MM.1S (cell line): Measurements from ENCODE around the gene PIWIL1.

ENCODE experiments used
- DNase-seq: peaks from one replicate; pipeline ENCODE4 v3.0.0-alpha.2; 2015
- H2AFZ ChIP-seq: fragments of 300-600 bp; sonication (generic); 2 replicates; pipeline ENCODE4 v1.6.0; 2016; ENCODE audit warnings: antibody characterized with exemption, low read length
- H3F3A ChIP-seq: fragments of 300-600 bp; sonication (generic); 2 replicates; pipeline ENCODE4 v1.6.1; 2016; ENCODE audit warnings: mild to moderate bottlenecking, antibody characterized with exemption, low read length, moderate library complexity, mixed read lengths; ENCODE audit not compliant: insufficient read depth
- H3K27ac ChIP-seq: fragments of 300-600 bp; sonication (generic); 2 replicates; pipeline ENCODE4 v1.5.1; 2016; ENCODE audit warnings: mild to moderate bottlenecking, low read length
- H3K27me3 ChIP-seq: fragments of 300-600 bp; sonication (generic); replicated peaks from 2 replicates; pipeline ENCODE4 v1.6.0; 2016; ENCODE audit warnings: low read length; ENCODE audit not compliant: insufficient read depth
- H3K36me3 ChIP-seq: fragments of 300-600 bp; sonication (generic); replicated peaks from 2 replicates; pipeline ENCODE4 v1.6.1; 2016; ENCODE audit warnings: mild to moderate bottlenecking, low read length, mixed read lengths; ENCODE audit not compliant: insufficient read depth
- H3K4me1 ChIP-seq: fragments of 300-600 bp; sonication (generic); 2 replicates; pipeline ENCODE4 v1.6.1; 2016; ENCODE audit warnings: low read length, mixed read lengths
- H3K4me2 ChIP-seq: fragments of 300-600 bp; sonication (generic); 2 replicates; pipeline ENCODE4 v1.6.0; 2016; ENCODE audit warnings: low read depth, low read length
- H3K4me3 ChIP-seq: fragments of 300-600 bp; sonication (generic); 2 replicates; pipeline ENCODE4 v1.5.1; 2016; ENCODE audit warnings: low read length, mixed read lengths
- H3K79me2 ChIP-seq: fragments of 300-600 bp; sonication (generic); 2 replicates; pipeline ENCODE4 v1.6.1; 2016; ENCODE audit warnings: mixed run types, low read length, mixed read lengths
- H3K9ac ChIP-seq: fragments of 300-600 bp; sonication (generic); 2 replicates; pipeline ENCODE4 v1.6.1; 2016; ENCODE audit warnings: low read length, mixed read lengths
- H3K9me2 ChIP-seq: fragments of 300-600 bp; sonication (generic); replicated peaks from 2 replicates; pipeline ENCODE4 v1.6.1; 2016; ENCODE audit warnings: mild to moderate bottlenecking, low read length, mixed read lengths; ENCODE audit not compliant: insufficient read depth
- H3K9me3 ChIP-seq: fragments of 300-600 bp; sonication (generic); replicated peaks from 2 replicates; pipeline ENCODE4 v1.6.1; 2016; ENCODE audit warnings: mild to moderate bottlenecking, low read length, mixed read lengths; ENCODE audit not compliant: insufficient read depth
- H4K20me1 ChIP-seq: fragments of 300-600 bp; sonication (generic); 2 replicates; pipeline ENCODE4 v1.6.1; 2016; ENCODE audit warnings: mild to moderate bottlenecking, low read length, moderate library complexity, mixed read lengths; ENCODE audit not compliant: insufficient read depth
- CTCF ChIP-seq: fragments of 300-600 bp; sonication (generic); IDR thresholded peaks from 2 replicates; pipeline ENCODE4 v1.5.1; 2016; ENCODE audit warnings: antibody characterized with exemption, low read length, mixed read lengths
- EZH2 ChIP-seq: fragments of 300-600 bp; sonication (generic); optimal IDR thresholded peaks from 2 replicates; pipeline ENCODE3; 2017; ENCODE audit warnings: low read depth, mild to moderate bottlenecking, antibody characterized with exemption, low read length, mixed read lengths
- EZH2phosphoT487 ChIP-seq: fragments of 300-600 bp; sonication (generic); IDR thresholded peaks from 2 replicates; pipeline ENCODE4 v1.6.1; 2018; ENCODE audit warnings: antibody characterized with exemption, low read length

PIWIL1 gene

GRCh38 chr12:130366159-130366558 lies 28.5 kb downstream of the PIWIL1 start:
- no peaks in the 10 kb centered on the region for H3K9me2 ChIP-seq
- no peak overlapping the region for H3K27ac ChIP-seq
- no peaks in the 10 kb centered on the region for H3K36me3 ChIP-seq
- H3K27me3 ChIP-seq, result no peaks in the 10 kb centered on the region; the same call in 1 of the 2 replicates
- H3K4me1 ChIP-seq, result no peaks in the 10 kb centered on the region
- no peak overlapping the region for H3K9ac ChIP-seq
- no peaks in the 10 kb centered on the region for H4K20me1 ChIP-seq
- no peak for TF ChIP-seq EZH2
- DNase-seq, result no peak
- H3K4me2 ChIP-seq, result no peak overlapping the region
- no peak overlapping the region for H2AFZ ChIP-seq
- H3K79me2 ChIP-seq, result no peaks in the 10 kb centered on the region
- no peaks in the 10 kb centered on the region for H3F3A ChIP-seq
- H3K9me3 ChIP-seq, result no peaks in the 10 kb centered on the region
- H3K4me3 ChIP-seq, result no peak overlapping the region

GRCh38 chr12:130367003-130367402 lies 29.3 kb downstream of the PIWIL1 start:
- Histone ChIP-seq H4K20me1 (no peaks in the 10 kb centered on the region), H3K4me2 (no peak overlapping the region), H3K36me3 (no peaks in the 10 kb centered on the region), H3K9me2 (no peaks in the 10 kb centered on the region), H3K79me2 (no peaks in the 10 kb centered on the region), H2AFZ (no peak overlapping the region), H3K9ac (no peak overlapping the region), H3K4me3 (no peak overlapping the region), H3F3A (no peaks in the 10 kb centered on the region), H3K9me3 (no peaks in the 10 kb centered on the region), H3K4me1 (no peaks in the 10 kb centered on the region), H3K27me3 (no peaks in the 10 kb centered on the region; the same call in 1 of the 2 replicates), H3K27ac (no peak overlapping the region)
- TF ChIP-seq EZH2 (no peak), CTCF (no peak), EZH2phosphoT487 (no peak)
- DNase-seq, result no peak

- H3K79me2 ChIP-seq, result no peaks in the 10 kb centered on the region
Measured at GRCh38 chr12:130367523-130367922, 29.8 kb downstream of the PIWIL1 start.

More at GRCh38 chr12:130367523-130367922, 29.8 kb downstream of the PIWIL1 start:
- H3F3A ChIP-seq, result no peaks in the 10 kb centered on the region
- H2AFZ ChIP-seq, result no peak overlapping the region
- H3K9me3 ChIP-seq, result no peaks in the 10 kb centered on the region
- H3K9me2 ChIP-seq, result no peaks in the 10 kb centered on the region
- H3K36me3 ChIP-seq, result no peaks in the 10 kb centered on the region
- no peak overlapping the region for H3K4me3 ChIP-seq
- no peaks in the 10 kb centered on the region for H3K4me1 ChIP-seq
- no peaks in the 10 kb centered on the region; the same call in 1 of the 2 replicates for H3K27me3 ChIP-seq
- no peak overlapping the region for H3K27ac ChIP-seq
- no peak overlapping the region for H3K9ac ChIP-seq
- TF ChIP-seq CTCF, result no peak
- no peak for TF ChIP-seq EZH2
- TF ChIP-seq EZH2phosphoT487, result no peak
- no peaks in the 10 kb centered on the region for H4K20me1 ChIP-seq
- DNase-seq, result no peak
- no peak overlapping the region for H3K4me2 ChIP-seq
